Mucosa of descending colon (tissue), 3 donors: Measurements from ENCODE around the gene POLE3. TPM values are rescaled to one million over a fixed set of nuclear protein-coding genes. Genes with fewer than 3 reads are reported as not detected.

Experiments
- ATAC-seq: fragments of 200-7000 bp; cut with Tn5 transposase; one replicate; pipeline ENCODE4 v1.9.1; 2020; ENCODE audit warnings: mild to moderate bottlenecking, moderate library complexity
- DNase-seq, 3 donors: peaks; one replicate each; pipeline ENCODE4 v3.0.0-alpha.2; 2020
- H3K36me3 ChIP-seq: fragments of 200-600 bp; one replicate; pipeline ENCODE4 v1.8.0; 2021; ENCODE audit warnings: low read depth, mild to moderate bottlenecking
- H3K4me1 ChIP-seq: fragments of 200-600 bp; one replicate; pipeline ENCODE4 v1.8.0; 2021; ENCODE audit warnings: low read depth, mild to moderate bottlenecking
- H3K4me3 ChIP-seq: fragments of 200-600 bp; one replicate; pipeline ENCODE4 v1.8.0; 2021; ENCODE audit warnings: mild to moderate bottlenecking
- H3K9me3 ChIP-seq: fragments of 200-600 bp; one replicate; pipeline ENCODE4 v1.8.0; 2021; ENCODE audit warnings: mild to moderate bottlenecking
- intact Hi-C, 2 donors: fragments of 100-400 bp; cut with DNase I in 1 of 2; cut with micrococcal nuclease in 1 of 2; formaldehyde crosslinking; loops; one replicate each; pipeline versions ENCODE4 v1.11.0 to v1.11.1; 2022; cut with DNase I, micrococcal nuclease
- total RNA-seq, 3 donors: library from RNA; stranded (reverse); fragmentation: NEBNext Ultra II Directional in 2 of 3; extraction: Animal tissue kit (Norgen Biotek cat#: 25700) in 2 of 3; gene quantifications; one replicate each; pipeline versions ENCODE4 v1.2.1 to v1.2.4, GENCODE V29; 2021 to 2023
- TF ChIP-seq, protein P1 (sequence below): fragments of 200-600 bp; IDR thresholded peaks from one replicate; pipeline ENCODE4 v1.8.0; 2022; ENCODE audit warnings: antibody characterized with exemption, mild to moderate bottlenecking
- donor health status: DM: no; HTN: no; CAD: no; lungs with moderate emphysema.
- donor health status: DM: no; HTN: no; CAD: no.
- donor health status: DM: no; HTN: yes; CAD: no.

Gene POLE3
- total RNA-seq, 3 donors from 2014 or later: 22.2 to 31.0 (median 28.6) TPM

DNA sequence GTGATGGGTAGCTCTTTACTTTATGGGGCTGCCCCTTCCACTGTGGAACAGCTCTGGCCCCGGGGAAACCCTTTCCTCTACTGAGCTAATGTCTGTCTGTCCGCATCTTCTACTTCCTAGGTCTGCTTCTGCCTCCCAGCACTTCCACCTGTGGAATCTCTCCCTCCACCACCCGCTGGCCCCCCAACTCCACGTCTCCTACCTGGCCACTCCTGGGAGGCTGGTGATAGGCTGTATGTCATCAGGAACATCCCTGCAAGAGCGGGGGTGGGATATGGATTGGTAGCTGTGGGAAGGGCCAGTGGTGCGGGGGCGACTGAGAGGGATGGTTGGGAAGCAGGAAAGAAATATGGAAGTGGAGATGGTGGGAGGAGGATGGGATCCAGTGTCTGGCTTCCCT lies 18.6 kb downstream of the POLE3 start:
- ATAC-seq (no peak), DNase-seq (peak in 1 of 3 donors; percentile 18)
- no peak overlapping the region for H3K4me3 ChIP-seq
- no peaks in the 10 kb centered on the region for H3K9me3 ChIP-seq
- intact Hi-C loops: no loop called here
- H3K36me3 ChIP-seq: peaks cover 7% of the 10 kb centered on the region
- H3K4me1 ChIP-seq: peaks cover 23% of the 10 kb centered on the region
- TF ChIP-seq, protein P1, sequence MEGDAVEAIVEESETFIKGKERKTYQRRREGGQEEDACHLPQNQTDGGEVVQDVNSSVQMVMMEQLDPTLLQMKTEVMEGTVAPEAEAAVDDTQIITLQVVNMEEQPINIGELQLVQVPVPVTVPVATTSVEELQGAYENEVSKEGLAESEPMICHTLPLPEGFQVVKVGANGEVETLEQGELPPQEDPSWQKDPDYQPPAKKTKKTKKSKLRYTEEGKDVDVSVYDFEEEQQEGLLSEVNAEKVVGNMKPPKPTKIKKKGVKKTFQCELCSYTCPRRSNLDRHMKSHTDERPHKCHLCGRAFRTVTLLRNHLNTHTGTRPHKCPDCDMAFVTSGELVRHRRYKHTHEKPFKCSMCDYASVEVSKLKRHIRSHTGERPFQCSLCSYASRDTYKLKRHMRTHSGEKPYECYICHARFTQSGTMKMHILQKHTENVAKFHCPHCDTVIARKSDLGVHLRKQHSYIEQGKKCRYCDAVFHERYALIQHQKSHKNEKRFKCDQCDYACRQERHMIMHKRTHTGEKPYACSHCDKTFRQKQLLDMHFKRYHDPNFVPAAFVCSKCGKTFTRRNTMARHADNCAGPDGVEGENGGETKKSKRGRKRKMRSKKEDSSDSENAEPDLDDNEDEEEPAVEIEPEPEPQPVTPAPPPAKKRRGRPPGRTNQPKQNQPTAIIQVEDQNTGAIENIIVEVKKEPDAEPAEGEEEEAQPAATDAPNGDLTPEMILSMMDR: no peak

DNA sequence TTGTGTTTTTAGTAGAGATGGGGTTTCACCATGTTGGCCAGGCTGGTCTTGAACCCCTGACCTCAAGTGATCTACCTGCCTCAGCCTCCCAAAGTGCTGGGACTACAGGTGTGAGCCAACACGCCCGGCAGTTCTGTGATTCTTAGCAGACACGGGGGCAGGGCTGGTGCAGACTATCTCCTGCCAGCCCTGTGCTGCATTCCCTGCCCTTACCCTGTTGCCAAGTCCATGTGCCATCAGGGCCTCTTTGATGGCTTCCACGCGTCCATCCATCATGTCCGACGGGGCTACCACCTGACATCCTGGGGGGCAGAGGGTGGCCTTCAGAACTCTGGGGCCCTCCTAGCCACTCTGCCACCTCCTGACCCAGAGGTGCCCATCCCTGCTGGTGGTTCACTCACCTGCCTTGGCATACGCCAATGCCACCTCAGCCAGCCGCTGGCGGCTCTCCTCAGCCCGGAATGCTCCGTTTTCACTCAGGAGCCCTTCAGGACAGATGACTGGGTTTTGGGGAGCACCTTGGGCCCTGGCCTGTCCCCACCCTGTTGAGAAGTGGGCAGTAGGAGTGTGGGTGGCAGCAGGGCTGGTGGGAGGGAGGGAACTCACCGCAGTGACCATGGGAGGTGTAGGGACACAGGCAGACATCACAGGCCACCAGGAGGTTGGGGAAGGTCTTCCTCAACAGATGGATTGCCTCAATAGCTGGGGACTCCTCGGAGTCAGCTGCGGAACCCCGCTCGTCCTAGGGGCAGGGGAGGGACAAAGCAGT lies 20.1 kb downstream of the POLE3 start:
- intact Hi-C loops: no loop called here
- peaks cover 27% of the 10 kb centered on the region for H3K4me1 ChIP-seq
- H3K4me3 ChIP-seq: no peak overlapping the region
- DNase-seq: peak in 2 of 3 donors; percentile 33 to 38
- TF ChIP-seq, protein P1: no peak
- H3K9me3 ChIP-seq: no peaks in the 10 kb centered on the region
- peaks cover 7% of the 10 kb centered on the region for H3K36me3 ChIP-seq
- ATAC-seq: no peak

GRCh38 chr9:113389451-113389850 lies 21.0 kb downstream of the POLE3 start:
- Histone ChIP-seq H3K4me1 (peaks cover 27% of the 10 kb centered on the region), H3K9me3 (no peaks in the 10 kb centered on the region), H3K4me3 (no peak overlapping the region), H3K36me3 (peaks cover 7% of the 10 kb centered on the region)
- TF ChIP-seq, protein P1: no peak
- intact Hi-C loops: no loop called here
- peak in 2 of 3 donors; percentile 38 to 54 for DNase-seq
- no peak for ATAC-seq

DNA sequence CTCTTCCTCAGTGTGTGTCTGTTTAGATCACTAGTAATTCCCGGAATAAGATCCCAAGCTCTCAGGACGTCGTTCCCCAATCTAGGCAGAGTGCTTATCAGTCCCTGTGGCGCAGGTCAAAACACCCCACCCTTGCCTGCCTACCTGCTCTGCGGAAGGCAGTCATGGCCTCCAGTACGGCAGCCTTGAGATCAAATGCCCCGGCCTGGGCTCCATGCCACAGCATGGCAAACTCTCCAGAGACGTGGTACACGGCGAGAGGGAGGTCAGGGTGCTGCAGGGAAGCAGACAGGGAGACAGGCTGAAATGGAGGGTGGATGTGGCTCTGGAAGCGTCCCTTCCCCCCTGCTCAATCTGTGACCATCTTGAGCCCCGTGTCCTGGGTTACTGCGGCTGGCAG lies 21.6 kb downstream of the POLE3 start:
- Histone ChIP-seq H3K4me3 (no peak overlapping the region), H3K4me1 (peaks cover 27% of the 10 kb centered on the region), H3K36me3 (peaks cover 7% of the 10 kb centered on the region), H3K9me3 (no peaks in the 10 kb centered on the region)
- intact Hi-C loops: no loop called here
- DNase-seq (peak; percentile 60 to 69 (median 68)), ATAC-seq (peak; percentile 64)
- TF ChIP-seq, protein P1: no peak

- Histone ChIP-seq H3K9me3 (no peaks in the 10 kb centered on the region), H3K4me1 (peaks cover 30% of the 10 kb centered on the region), H3K36me3 (peaks cover 7% of the 10 kb centered on the region), H3K4me3 (no peak overlapping the region)
- intact Hi-C loops: no loop called here
- DNase-seq (peak; percentile 64 to 75 (median 67)), ATAC-seq (peak; percentile 86)
- TF ChIP-seq, protein P1: no peak
These were observed 22.8 kb downstream of the POLE3 start for GRCh38 chr9:113387560-113388230.
